Measurements from ENCODE around the gene MGAT5.

DNA sequence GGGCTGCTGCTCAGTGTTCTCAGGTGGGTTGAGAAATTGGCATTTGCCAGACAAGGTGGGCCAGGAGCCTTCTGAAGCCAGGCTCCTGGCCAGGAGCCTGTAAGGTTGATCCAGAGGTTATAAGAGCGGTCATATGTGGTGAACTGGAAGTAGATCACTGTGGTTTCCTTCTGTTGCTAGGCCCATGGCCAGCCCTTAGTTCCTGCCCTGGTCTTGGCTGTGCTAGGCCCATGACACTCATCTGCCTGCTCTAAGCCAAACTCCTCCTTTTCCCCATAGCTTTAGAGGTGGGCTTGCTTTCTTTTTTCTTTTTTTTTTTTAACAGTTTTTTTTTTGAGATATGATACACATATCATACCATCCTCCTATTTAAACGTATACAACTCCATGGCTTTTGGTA is 5.0 kb upstream of the MGAT5 start:
- TF ChIP-seq, protein P1, sequence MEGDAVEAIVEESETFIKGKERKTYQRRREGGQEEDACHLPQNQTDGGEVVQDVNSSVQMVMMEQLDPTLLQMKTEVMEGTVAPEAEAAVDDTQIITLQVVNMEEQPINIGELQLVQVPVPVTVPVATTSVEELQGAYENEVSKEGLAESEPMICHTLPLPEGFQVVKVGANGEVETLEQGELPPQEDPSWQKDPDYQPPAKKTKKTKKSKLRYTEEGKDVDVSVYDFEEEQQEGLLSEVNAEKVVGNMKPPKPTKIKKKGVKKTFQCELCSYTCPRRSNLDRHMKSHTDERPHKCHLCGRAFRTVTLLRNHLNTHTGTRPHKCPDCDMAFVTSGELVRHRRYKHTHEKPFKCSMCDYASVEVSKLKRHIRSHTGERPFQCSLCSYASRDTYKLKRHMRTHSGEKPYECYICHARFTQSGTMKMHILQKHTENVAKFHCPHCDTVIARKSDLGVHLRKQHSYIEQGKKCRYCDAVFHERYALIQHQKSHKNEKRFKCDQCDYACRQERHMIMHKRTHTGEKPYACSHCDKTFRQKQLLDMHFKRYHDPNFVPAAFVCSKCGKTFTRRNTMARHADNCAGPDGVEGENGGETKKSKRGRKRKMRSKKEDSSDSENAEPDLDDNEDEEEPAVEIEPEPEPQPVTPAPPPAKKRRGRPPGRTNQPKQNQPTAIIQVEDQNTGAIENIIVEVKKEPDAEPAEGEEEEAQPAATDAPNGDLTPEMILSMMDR (IDR thresholded peaks at IDR 0.05; ENCODE audit: low read length), result no peak
- no peak for TF ChIP-seq EZH2 (IDR thresholded peaks at IDR 0.05; ENCODE audit: borderline replicate concordance, low read length)
